ENCODE data around the gene PLCL1. TPM values are rescaled to one million over a fixed set of nuclear protein-coding genes. Genes with fewer than 3 reads are reported as not detected.

Gene PLCL1
- total and polyA plus RNA-seq, 10 of the 15 experiments (the other 5 are each of a cell fraction or from before 2014, with no cell fraction given), result 0.03 to 1.5 (median 0.22) TPM

DNA sequence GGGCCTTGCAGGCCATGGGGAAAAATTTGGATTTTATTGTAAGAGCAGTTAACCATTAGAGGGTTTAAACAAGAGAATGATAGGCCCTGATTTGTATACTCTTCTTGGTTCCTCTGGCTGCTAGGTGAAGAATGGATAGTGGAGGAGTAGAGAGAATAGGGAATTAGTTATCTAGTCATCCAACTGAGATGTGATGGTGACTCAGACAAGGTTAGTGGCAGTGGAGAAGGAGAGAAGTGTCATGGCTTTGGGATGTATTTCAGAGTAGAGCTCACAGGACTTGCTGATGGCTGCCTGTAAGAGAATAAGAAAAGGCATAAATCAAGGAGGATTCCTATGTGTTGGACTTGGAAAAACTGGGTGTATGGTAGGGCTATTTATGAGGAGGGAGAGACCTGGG lies 169.4 kb downstream of the PLCL1 start:
- Histone ChIP-seq H3K27me3 (replicated peaks in 1 of 2; ENCODE audit: control insufficient read depth in 2 of 2, insufficient read depth in 2 of 2, low read length in 1 of 2) (no peaks in the 10 kb centered on the region), H3K4me2 (ENCODE audit: control insufficient read depth, insufficient read depth) (no peak overlapping the region), H3K4me1 (ENCODE audit: control insufficient read depth, insufficient read depth, low read length) (no peaks in the 10 kb centered on the region), H3K9ac (ENCODE audit: control insufficient read depth, insufficient read depth, low read length) (no peak overlapping the region), H3K4me3 (no peak overlapping the region), H3K36me3 (ENCODE audit: control insufficient read depth in 2 of 2, insufficient read depth in 2 of 2, low read length in 1 of 2) (no peaks in the 10 kb centered on the region), H3K27ac (ENCODE audit: control insufficient read depth, insufficient read depth) (no peak overlapping the region), H3K9me3 (replicated peaks; ENCODE audit: control insufficient read depth, insufficient read depth, low read length) (no peaks in the 10 kb centered on the region), H2AFZ (ENCODE audit: control insufficient read depth, low read depth, low read length) (no peak overlapping the region), H3K79me2 (ENCODE audit: control insufficient read depth, insufficient read depth, low read length) (no peaks in the 10 kb centered on the region), H4K20me1 (ENCODE audit: control insufficient read depth, insufficient read depth) (no peaks in the 10 kb centered on the region)
- FAIRE-seq, result no peak
- in situ Hi-C loops (cut with MboI) (no loop called here), intact Hi-C loops (cut with micrococcal nuclease; ENCODE audit: unreplicated experiment) (no loop called here)
- ChIA-PET RAD21 (ENCODE audit: unreplicated experiment) (interaction anchor here (1.0 to 1.4 kb wide), 2 partner anchors 11 to 30 kb away, joined by 3 read pairs; no protein-coding TSS in a partner anchor), SMC1A (ENCODE audit: uncharacterized antibody, unreplicated experiment) (interaction anchor here (0.8 to 3.6 kb wide), 4 partner anchors 9 to 71 kb away, joined by 3 to 19 read pairs (median 4); no protein-coding TSS in a partner anchor), POLR2A (no interaction called here), CTCF (interaction anchor here (1.8 kb wide), 1 partner anchor 11 kb away, joined by 9 read pairs; no protein-coding TSS in a partner anchor)
- TF ChIP-seq, protein P1, sequence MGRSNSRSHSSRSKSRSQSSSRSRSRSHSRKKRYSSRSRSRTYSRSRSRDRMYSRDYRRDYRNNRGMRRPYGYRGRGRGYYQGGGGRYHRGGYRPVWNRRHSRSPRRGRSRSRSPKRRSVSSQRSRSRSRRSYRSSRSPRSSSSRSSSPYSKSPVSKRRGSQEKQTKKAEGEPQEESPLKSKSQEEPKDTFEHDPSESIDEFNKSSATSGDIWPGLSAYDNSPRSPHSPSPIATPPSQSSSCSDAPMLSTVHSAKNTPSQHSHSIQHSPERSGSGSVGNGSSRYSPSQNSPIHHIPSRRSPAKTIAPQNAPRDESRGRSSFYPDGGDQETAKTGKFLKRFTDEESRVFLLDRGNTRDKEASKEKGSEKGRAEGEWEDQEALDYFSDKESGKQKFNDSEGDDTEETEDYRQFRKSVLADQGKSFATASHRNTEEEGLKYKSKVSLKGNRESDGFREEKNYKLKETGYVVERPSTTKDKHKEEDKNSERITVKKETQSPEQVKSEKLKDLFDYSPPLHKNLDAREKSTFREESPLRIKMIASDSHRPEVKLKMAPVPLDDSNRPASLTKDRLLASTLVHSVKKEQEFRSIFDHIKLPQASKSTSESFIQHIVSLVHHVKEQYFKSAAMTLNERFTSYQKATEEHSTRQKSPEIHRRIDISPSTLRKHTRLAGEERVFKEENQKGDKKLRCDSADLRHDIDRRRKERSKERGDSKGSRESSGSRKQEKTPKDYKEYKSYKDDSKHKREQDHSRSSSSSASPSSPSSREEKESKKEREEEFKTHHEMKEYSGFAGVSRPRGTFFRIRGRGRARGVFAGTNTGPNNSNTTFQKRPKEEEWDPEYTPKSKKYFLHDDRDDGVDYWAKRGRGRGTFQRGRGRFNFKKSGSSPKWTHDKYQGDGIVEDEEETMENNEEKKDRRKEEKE (IDR thresholded peaks at IDR 0.05), result no peak
- TF ChIP-seq MXI1 (IDR thresholded peaks at IDR 0.05; ENCODE audit: low read depth, low read length) (no peak), NFYB (IDR thresholded peaks at IDR 0.05; ENCODE audit: insufficient read depth, low read depth, low read length) (no peak), CREB1 (IDR thresholded peaks at IDR 0.05; ENCODE audit: low read depth) (no peak), MEF2A (IDR thresholded peaks at IDR 0.05; ENCODE audit: insufficient read depth, low read depth, low read length) (no peak), CHD4 (IDR thresholded peaks at IDR 0.05) (no peak), CEBPB (IDR thresholded peaks at IDR 0.05; ENCODE audit: borderline replicate concordance in 1 of 2, low read depth in 2 of 2, low read length in 2 of 2) (no peak), ZZZ3 (IDR thresholded peaks at IDR 0.05; ENCODE audit: control insufficient read depth, insufficient read length, low read depth) (no peak), TBL1XR1 (IDR thresholded peaks at IDR 0.05; ENCODE audit: low read depth, low read length) (no peak), PAX8 (IDR thresholded peaks at IDR 0.05) (no peak), CBFB (IDR thresholded peaks at IDR 0.05; ENCODE audit: low read depth) (no peak), NR2F1 (conservative IDR thresholded peaks at IDR 0.05) (no peak), EGR1 (IDR thresholded peaks at IDR 0.05; ENCODE audit: borderline replicate concordance in 1 of 2, low read depth in 2 of 2, low read length in 2 of 2) (no peak), HCFC1 (IDR thresholded peaks at IDR 0.05; ENCODE audit: low read length) (no peak), SMARCA5 (IDR thresholded peaks at IDR 0.05) (no peak), SIN3A (IDR thresholded peaks at IDR 0.05; ENCODE audit: low read depth, low read length) (no peak), SREBF1 (IDR thresholded peaks at IDR 0.05; ENCODE audit: low read length) (no peak)
- TF ChIP-seq, protein P2, sequence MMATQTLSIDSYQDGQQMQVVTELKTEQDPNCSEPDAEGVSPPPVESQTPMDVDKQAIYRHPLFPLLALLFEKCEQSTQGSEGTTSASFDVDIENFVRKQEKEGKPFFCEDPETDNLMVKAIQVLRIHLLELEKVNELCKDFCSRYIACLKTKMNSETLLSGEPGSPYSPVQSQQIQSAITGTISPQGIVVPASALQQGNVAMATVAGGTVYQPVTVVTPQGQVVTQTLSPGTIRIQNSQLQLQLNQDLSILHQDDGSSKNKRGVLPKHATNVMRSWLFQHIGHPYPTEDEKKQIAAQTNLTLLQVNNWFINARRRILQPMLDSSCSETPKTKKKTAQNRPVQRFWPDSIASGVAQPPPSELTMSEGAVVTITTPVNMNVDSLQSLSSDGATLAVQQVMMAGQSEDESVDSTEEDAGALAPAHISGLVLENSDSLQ (IDR thresholded peaks at IDR 0.05), result no peak
- BruUV-seq (replicated peaks), result no TSS peak
- no peak for DNase-seq (ENCODE audit: low read depth, low spot score)
- no peak for ATAC-seq
